GM19239 (cell line): ENCODE measurements around the gene DUOX1.

ENCODE experiments used
- DNase-seq: peaks from one replicate; pipeline ENCODE4 v3.0.0; 2011; ENCODE audit warnings: low spot score; ENCODE audit not compliant: insufficient read length
- FAIRE-seq: peaks from 2 replicates; lab custom pipeline; 2011; peaks lifted over from hg19 to GRCh38; lab: Jason Lieb, UNC

The DUOX1 gene

GRCh38 chr15:45182996-45183395, 53.2 kb downstream of the DUOX1 start:
- no peak for FAIRE-seq
- DNase-seq, result no peak

GRCh38 chr15:45183511-45183910, 53.7 kb downstream of the DUOX1 start:
- DNase-seq, result no peak
- FAIRE-seq, result no peak

GRCh38 chr15:45184562-45185041, 54.8 kb downstream of the DUOX1 start:
- DNase-seq, result no peak
- FAIRE-seq, result no peak

GRCh38 chr15:45185069-45185779, 55.4 kb downstream of the DUOX1 start:
- FAIRE-seq, result no peak
- no peak for DNase-seq

- DNase-seq (no peak), FAIRE-seq (no peak)
Measured at GRCh38 chr15:45185903-45186770, 56.3 kb downstream of the DUOX1 start.

GRCh38 chr15:45186771-45187577, 57.2 kb downstream of the DUOX1 start:
- DNase-seq (no peak), FAIRE-seq (no peak)

GRCh38 chr15:45187578-45187893, 57.7 kb downstream of the DUOX1 start:
- FAIRE-seq, result no peak
- no peak for DNase-seq

GRCh38 chr15:45187894-45188830, 58.4 kb downstream of the DUOX1 start, which contains the start of gene SHF:
SHF (minus strand) TSS chr15:45187966; CDS start chr15:45187951, 15 bp downstream.
- FAIRE-seq, result peak; percentile 39
- DNase-seq, result no peak

- FAIRE-seq (no peak), DNase-seq (no peak)
Measured at GRCh38 chr15:45197512-45197911, 67.7 kb downstream of the DUOX1 start.

- DNase-seq (peak; percentile 70), FAIRE-seq (peak; percentile 95)
Measured at GRCh38 chr15:45198337-45199135, 68.7 kb downstream of the DUOX1 start.

- DNase-seq, result no peak
Measured at GRCh38 chr15:45199136-45199810, 69.5 kb downstream of the DUOX1 start.

GRCh38 chr15:45200001-45200798, 70.4 kb downstream of the DUOX1 start:
- peak; percentile 88 for FAIRE-seq

More at GRCh38 chr15:45199136-45199810, 69.5 kb downstream of the DUOX1 start:
- peak; percentile 28 for FAIRE-seq

GRCh38 chr15:45200799-45201556, 71.2 kb downstream of the DUOX1 start:
- FAIRE-seq (peak; percentile 39), DNase-seq (no peak)

More at GRCh38 chr15:45200001-45200798, 70.4 kb downstream of the DUOX1 start:
- no peak for DNase-seq

GRCh38 chr15:45201557-45201859, 71.7 kb downstream of the DUOX1 start:
- no peak for FAIRE-seq
- DNase-seq, result no peak

GRCh38 chr15:45201869-45202268, 72.1 kb downstream of the DUOX1 start:
- DNase-seq (no peak), FAIRE-seq (no peak)

GRCh38 chr15:45203182-45203581, 73.4 kb downstream of the DUOX1 start:
- DNase-seq (no peak), FAIRE-seq (no peak)

GRCh38 chr15:45205192-45205591, 75.4 kb downstream of the DUOX1 start:
- DNase-seq, result no peak
- peak; percentile 75 for FAIRE-seq
